H1 (cell line): ENCODE results near the gene SLC1A2. TPM values are rescaled to one million over a fixed set of nuclear protein-coding genes. Genes with fewer than 3 reads are reported as not detected.

Source experiments
- CTCF ChIA-PET: fragments of 300-600 bp; sonication (Branson Sonifier 250); formaldehyde crosslinking; loops from one replicate; lab custom pipeline; 2021; ENCODE audit not compliant: partially characterized antibody; lab: Charles Lee
- POLR2A ChIA-PET: fragments of 300-600 bp; sonication (Branson Sonifier 250); formaldehyde crosslinking; loops from one replicate; lab custom pipeline; 2021; ENCODE audit warnings: inconsistent platforms; ENCODE audit not compliant: partially characterized antibody; lab: Charles Lee
- DNase-seq, 2 experiments: peaks; one replicate each; pipeline versions ENCODE4 v3.0.0 to v3.0.0-alpha.2; 2010 to 2022; ENCODE audit warnings: low spot score in 2 of 2, low read depth in 1 of 2, mixed read lengths in 1 of 2
- FAIRE-seq: peaks from 2 replicates; lab custom pipeline; 2011; peaks lifted over from hg19 to GRCh38; lab: Jason Lieb, UNC
- H2AFZ ChIP-seq: 2 replicates; pipeline ENCODE4 v1.8.1; 2012; ENCODE audit warnings: low read length, inconsistent platforms
- H2AK5ac ChIP-seq: 2 replicates; pipeline ENCODE4 v1.6.1; 2013; ENCODE audit warnings: low read depth, low read length
- H2BK120ac ChIP-seq: replicated peaks from 2 replicates; pipeline ENCODE3; 2013; ENCODE audit warnings: low read depth, low read length, inconsistent platforms
- H2BK12ac ChIP-seq: 2 replicates; pipeline ENCODE4 v1.6.1; 2013; ENCODE audit warnings: low read depth, low read length
- H2BK15ac ChIP-seq: 2 replicates; pipeline ENCODE4 v1.6.1; 2013; ENCODE audit warnings: low read length
- H2BK20ac ChIP-seq: 2 replicates; pipeline ENCODE4 v1.6.1; 2013; ENCODE audit warnings: low read length
- H2BK5ac ChIP-seq: 2 replicates; pipeline ENCODE4 v1.6.1; 2013; ENCODE audit warnings: low read depth, low read length
- H3K14ac ChIP-seq: 2 replicates; pipeline ENCODE4 v1.6.1; 2013; ENCODE audit warnings: inconsistent platforms; ENCODE audit not compliant: insufficient read length
- H3K18ac ChIP-seq: 2 replicates; pipeline ENCODE4 v1.6.1; 2013; ENCODE audit warnings: low read length; ENCODE audit errors: extremely low read depth
- H3K23ac ChIP-seq: 2 replicates; pipeline ENCODE4 v1.6.1; 2013; ENCODE audit warnings: inconsistent platforms; ENCODE audit not compliant: insufficient read length
- H3K23me2 ChIP-seq: 2 replicates; pipeline ENCODE4 v1.6.1; 2013; ENCODE audit warnings: low read depth, low read length
- H3K27ac ChIP-seq: 2 replicates; pipeline ENCODE4 v1.6.1; 2011; ENCODE audit warnings: low read depth, low read length, inconsistent platforms
- H3K27me3 ChIP-seq, 4 experiments: replicated peaks in 1 of 4; 1 replicate in 1 of 4; 2 replicates in 3 of 4; pipeline versions ENCODE4 v1.6.1 to v1.8.1; 2011 to 2013; ENCODE audit warnings: low read length in 3 of 4, mild to moderate bottlenecking in 3 of 4, inconsistent platforms in 2 of 4, mixed read lengths in 2 of 4, moderate library complexity in 1 of 4; ENCODE audit not compliant: control insufficient read depth in 3 of 4, insufficient read depth in 3 of 4; ENCODE audit errors: extremely low read depth in 1 of 4
- H3K36me3 ChIP-seq, 4 experiments: 2 replicates each; pipeline versions ENCODE4 v1.6.1 to v1.8.1; 2011 to 2013; ENCODE audit warnings: mild to moderate bottlenecking in 4 of 4, low read length in 3 of 4, moderate library complexity in 2 of 4, control low read depth in 1 of 4, inconsistent platforms in 1 of 4; ENCODE audit not compliant: insufficient read depth in 4 of 4, control insufficient read depth in 2 of 4
- H3K4ac ChIP-seq: replicated peaks from 2 replicates; pipeline ENCODE3; 2013; ENCODE audit warnings: low read length, low read depth, mixed read lengths, inconsistent platforms; ENCODE audit not compliant: insufficient read length
- H3K4me1 ChIP-seq, 4 experiments: replicated peaks in 1 of 4; 1 replicate in 1 of 4; 2 replicates in 3 of 4; pipeline versions ENCODE4 v1.6.1 to v1.8.1; 2011 to 2013; ENCODE audit warnings: low read length in 3 of 4, inconsistent platforms in 2 of 4, mixed read lengths in 1 of 4; ENCODE audit not compliant: insufficient read depth in 4 of 4, control insufficient read depth in 3 of 4
- H3K4me2 ChIP-seq, 2 experiments: 2 replicates each; pipeline versions ENCODE4 v1.6.1 to v1.8.1; 2011 to 2013; ENCODE audit warnings: low read depth in 2 of 2, low read length in 2 of 2, control low read depth in 1 of 2, inconsistent platforms in 1 of 2, mild to moderate bottlenecking in 1 of 2; ENCODE audit not compliant: insufficient read depth in 1 of 2
- H3K4me3 ChIP-seq, 4 experiments: fragments of 200-600, 300-600 bp in 1 of 4; sonication (generic), shearing (Covaris generic), sonication (Bioruptor Twin) in 1 of 4; 2 replicates each; pipeline versions ENCODE4 v1.5.1 to v1.8.1; 2011 to 2016; ENCODE audit warnings: low read length in 4 of 4, low read depth in 3 of 4, control low read depth in 2 of 4, inconsistent platforms in 2 of 4, mild to moderate bottlenecking in 2 of 4, mixed read lengths in 1 of 4, moderate library complexity in 1 of 4; ENCODE audit not compliant: insufficient read depth in 2 of 4; ENCODE audit errors: extremely low read depth in 1 of 4
- H3K56ac ChIP-seq: replicated peaks from 2 replicates; pipeline ENCODE3; 2013; ENCODE audit warnings: low read depth, mild to moderate bottlenecking, mixed read lengths, low read length, inconsistent platforms; ENCODE audit not compliant: insufficient read length
- H3K79me1 ChIP-seq: 2 replicates; pipeline ENCODE4 v1.6.1; 2013; ENCODE audit warnings: low read depth, low read length, control low read depth
- H3K79me2 ChIP-seq, 2 experiments: 2 replicates each; pipeline versions ENCODE4 v1.6.1 to v1.8.1; 2012 to 2013; ENCODE audit warnings: low read length in 2 of 2, mild to moderate bottlenecking in 2 of 2, inconsistent platforms in 1 of 2; ENCODE audit not compliant: insufficient read depth in 2 of 2, control insufficient read depth in 1 of 2
- H3K9ac ChIP-seq, 4 experiments: replicated peaks in 1 of 4; 1 replicate in 1 of 4; 2 replicates in 3 of 4; pipeline versions ENCODE4 v1.6.1 to v1.8.1; 2011 to 2013; ENCODE audit warnings: low read depth in 3 of 4, low read length in 3 of 4, control low read depth in 2 of 4, mild to moderate bottlenecking in 2 of 4, moderate library complexity in 2 of 4, inconsistent platforms in 1 of 4; ENCODE audit errors: extremely low read depth in 1 of 4
- H3K9me3 ChIP-seq, 2 experiments: 2 replicates each; pipeline versions ENCODE4 v1.6.1 to v1.8.1; 2012 to 2013; ENCODE audit warnings: mild to moderate bottlenecking in 2 of 2, moderate library complexity in 2 of 2, control low read depth in 1 of 2, inconsistent platforms in 1 of 2, low read depth in 1 of 2, low read length in 1 of 2, mixed read lengths in 1 of 2; ENCODE audit not compliant: insufficient read depth in 2 of 2
- H4K20me1 ChIP-seq, 2 experiments: replicated peaks in 1 of 2; 2 replicates each; pipeline versions ENCODE3 to v1.8.1; 2011 to 2013; ENCODE audit warnings: inconsistent platforms in 2 of 2, low read length in 2 of 2, mild to moderate bottlenecking in 1 of 2; ENCODE audit not compliant: insufficient read depth in 2 of 2, control insufficient read depth in 1 of 2
- H4K5ac ChIP-seq: 2 replicates; pipeline ENCODE4 v1.6.1; 2013; ENCODE audit warnings: low read length, low read depth, mixed read lengths, inconsistent platforms; ENCODE audit not compliant: insufficient read length
- H4K8ac ChIP-seq: 2 replicates; pipeline ENCODE4 v1.8.0; 2013; ENCODE audit warnings: mild to moderate bottlenecking, moderate library complexity, low read length, inconsistent platforms; ENCODE audit not compliant: insufficient read depth; ENCODE audit errors: extremely low read depth
- H4K91ac ChIP-seq: replicated peaks from 2 replicates; pipeline ENCODE3; 2013; ENCODE audit warnings: low read length, mixed read lengths, inconsistent platforms; ENCODE audit not compliant: insufficient read length
- HDAC2 ChIP-seq, 2 experiments: fragments of 300-600 bp in 1 of 2; sonication (generic) in 1 of 2; IDR thresholded peaks; 2 replicates each; pipeline ENCODE4 v1.6.1; 2011 to 2012; ENCODE audit warnings: low read depth in 2 of 2, low read length in 2 of 2, mild to moderate bottlenecking in 2 of 2, moderate library complexity in 2 of 2, borderline replicate concordance in 1 of 2, inconsistent platforms in 1 of 2
- JUN ChIP-seq: IDR thresholded peaks from 2 replicates; pipeline ENCODE4 v1.6.1; 2011; ENCODE audit warnings: low read depth, mild to moderate bottlenecking, improper control_type of control experiment, low read length
- MAFK ChIP-seq: IDR thresholded peaks from 2 replicates; pipeline ENCODE4 v1.6.1; 2012; ENCODE audit warnings: low read depth, mild to moderate bottlenecking, improper control_type of control experiment, low read length
- POLR2A ChIP-seq, 2 experiments: IDR thresholded peaks; 1 replicate in 1 of 2; 2 replicates in 1 of 2; pipeline ENCODE4 v1.6.1; 2011; ENCODE audit warnings: low read depth in 2 of 2, low read length in 2 of 2, mild to moderate bottlenecking in 2 of 2; ENCODE audit errors: control extremely low read depth in 1 of 2
- RAD21 ChIP-seq, 2 experiments: IDR thresholded peaks in 1 of 2; conservative IDR thresholded peaks in 1 of 2; 2 replicates each; pipeline ENCODE4 v1.6.1; 2011; ENCODE audit warnings: low read depth in 2 of 2, low read length in 2 of 2, improper control_type of control experiment in 1 of 2, inconsistent platforms in 1 of 2, mild to moderate bottlenecking in 1 of 2, moderate library complexity in 1 of 2
- ZNF274 ChIP-seq: IDR thresholded peaks from 2 replicates; pipeline ENCODE4 v1.7.0; 2012; ENCODE audit warnings: low read length, borderline replicate concordance; ENCODE audit errors: extremely low read depth
- WGBS, 2 experiments: shearing (Covaris generic) in 1 of 2; methylation state at CpG; one replicate each; pipeline versions ENCODE4 v1.1.6 to v1.1.7; 2013 to 2015; ENCODE audit warnings: low lambda C conversion rate in 2 of 2, mixed read lengths in 2 of 2, inconsistent platforms in 1 of 2, low coverage in 1 of 2, missing lambda C conversion rate in 1 of 2; ENCODE audit not compliant: insufficient replicate concordance in 2 of 2, insufficient coverage in 1 of 2, insufficient read length in 1 of 2; ENCODE audit errors: extremely low coverage in 1 of 2, missing lambda C conversion rate in 1 of 2; 5-methylcytosine and 5-hydroxymethylcytosine counted together
- polyA plus RNA-seq, 7 experiments: library from polyadenylated mRNA; depleted of rRNA in 3 of 7; stranded (reverse) in 5 of 7; unstranded in 2 of 7; fragments of >200 nt in 5 of 7; fragments of 200-250 nt in 2 of 7; gene quantifications; 1 replicate in 5 of 7; 2 replicates in 1 of 7; 4 replicates in 1 of 7; pipeline versions ENCODE4 v1.2.1 to v1.2.3, GENCODE V29; 2011 to 2013; ENCODE audit warnings: missing spikeins in 2 of 7, mixed read lengths in 2 of 7
- total RNA-seq: library from RNA; stranded (reverse); fragmentation: NEBNext Ultra II Directional; extraction: Animal tissue kit (Norgen Biotek cat#: 25700); gene quantifications from 2 replicates; pipeline ENCODE4 v1.2.1, GENCODE V29; 2021

SLC1A2 gene
- total and polyA plus RNA-seq, 2 of the 8 experiments (the other 6 are each of a cell fraction or from before 2014, with no cell fraction given): 0.57 to 1.2 TPM

DNA sequence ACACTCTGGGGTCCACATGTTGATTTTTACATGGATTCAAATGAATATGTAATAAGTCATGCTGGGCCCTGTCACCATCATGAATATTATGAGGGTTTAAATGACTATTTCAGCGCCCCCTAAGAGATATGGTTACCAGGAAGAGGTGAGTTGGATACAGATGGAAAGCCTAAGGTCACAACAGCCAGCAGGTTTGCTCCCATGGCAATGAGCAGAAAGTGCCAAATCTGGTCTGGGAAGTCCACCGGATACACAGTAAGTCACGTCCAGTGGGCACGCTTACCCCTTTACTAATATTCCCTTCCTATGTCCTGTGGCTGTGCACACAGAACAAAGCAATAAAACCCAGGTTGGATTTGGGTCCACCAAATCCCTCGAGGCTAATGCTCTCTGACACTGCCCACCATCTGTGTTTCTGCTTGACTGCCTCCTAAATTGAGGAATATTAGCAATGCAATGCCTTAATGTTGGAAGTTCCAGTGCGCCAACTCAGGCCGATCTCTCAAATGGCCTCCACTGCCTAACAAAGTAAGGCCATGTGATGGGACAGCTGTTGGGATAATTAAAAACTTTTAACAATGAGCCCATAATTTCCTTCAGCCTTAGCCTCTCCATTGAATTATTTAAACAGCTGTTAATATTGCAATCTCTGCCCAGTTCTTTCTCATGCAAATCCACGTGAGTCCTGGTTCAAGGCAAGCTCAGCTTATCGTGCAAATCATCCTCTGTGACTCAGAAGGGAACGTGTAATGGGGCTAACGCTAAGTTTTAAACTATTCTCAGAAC is 97.6 kb downstream of the SLC1A2 start:
- no peak overlapping the region for H3K56ac ChIP-seq
- no peak overlapping the region for H2AK5ac ChIP-seq
- no peak overlapping the region for H2BK12ac ChIP-seq
- no peak for FAIRE-seq
- no peak overlapping the region for H4K8ac ChIP-seq
- H3K79me1 ChIP-seq: no peaks in the 10 kb centered on the region
- WGBS, 2 experiments: 84% methylated on average over 11 of the region's 11 CpGs; no CpG with 5 or more reads in 1 of the 2 experiments
- no peak overlapping the region for H3K4me3 ChIP-seq
- no peaks in the 10 kb centered on the region for H3K79me2 ChIP-seq
- H2BK20ac ChIP-seq: no peak overlapping the region
- no peaks in the 10 kb centered on the region; the same call in 1 of the 2 replicates for H3K23me2 ChIP-seq
- DNase-seq: no peak
- H3K9ac ChIP-seq: no peak overlapping the region
- ChIA-PET POLR2A (no interaction called here), CTCF (no interaction called here)
- no peak overlapping the region for H3K14ac ChIP-seq
- no peak overlapping the region for H4K91ac ChIP-seq
- H3K18ac ChIP-seq: no peak overlapping the region
- H3K4ac ChIP-seq: no peak overlapping the region
- H2BK5ac ChIP-seq: no peak overlapping the region
- no peaks in the 10 kb centered on the region for H4K20me1 ChIP-seq
- H2BK15ac ChIP-seq: no peak overlapping the region
- H2AFZ ChIP-seq: no peak overlapping the region
- no peaks in the 10 kb centered on the region for H3K36me3 ChIP-seq
- H4K5ac ChIP-seq: no peak overlapping the region
- H3K4me2 ChIP-seq: no peak overlapping the region
- no peaks in the 10 kb centered on the region; a peak in 1 of 7 replicates for H3K27me3 ChIP-seq
- no peak overlapping the region for H3K27ac ChIP-seq
- H3K9me3 ChIP-seq: no peaks in the 10 kb centered on the region
- no peak overlapping the region for H2BK120ac ChIP-seq
- H3K23ac ChIP-seq: no peak overlapping the region
- H3K4me1 ChIP-seq: peaks cover 0 to 5% (median 0%) of the 10 kb centered on the region in 4 experiments; a peak in 1 of 7 replicates
- TF ChIP-seq ZNF274: no peak
- TF ChIP-seq RAD21 (IDR thresholded peaks at IDR 0.05 in 1 of 2, conservative IDR thresholded peaks at IDR 0.05 in 1 of 2; ENCODE audit: low read depth in 2 of 2, low read length in 2 of 2): no peak
- no peak for TF ChIP-seq JUN
- no peak for TF ChIP-seq MAFK
- no peak for TF ChIP-seq POLR2A (IDR thresholded peaks at IDR 0.05; ENCODE audit: control extremely low read depth in 1 of 2, low read depth in 2 of 2, low read length in 2 of 2)
- TF ChIP-seq HDAC2 (IDR thresholded peaks at IDR 0.05; ENCODE audit: borderline replicate concordance in 1 of 2, low read depth in 2 of 2, low read length in 2 of 2): no peak
